Kidney (tissue), 22 donors: ENCODE measurements around the gene POLR1E. TPM values are rescaled to one million over a fixed set of nuclear protein-coding genes. Genes with fewer than 3 reads are reported as not detected.

ENCODE experiments used
- DNase-seq, 5 donors: peaks; one replicate each; pipeline ENCODE4 v3.0.0-alpha.2; 2013 to 2020
- FAIRE-seq: peaks from 2 replicates; lab custom pipeline; 2012; peaks lifted over from hg19 to GRCh38; lab: Jason Lieb, UNC
- H3K27ac ChIP-seq, 2 donors: one replicate each; pipeline ENCODE4 v1.7.0; 2013; ENCODE audit warnings: low read depth in 2 of 2, low read length in 2 of 2, inconsistent platforms in 1 of 2
- H3K27me3 ChIP-seq: one replicate; pipeline ENCODE4 v1.7.1; 2013; ENCODE audit warnings: low read length, inconsistent platforms; ENCODE audit not compliant: control insufficient read depth, insufficient read depth
- H3K36me3 ChIP-seq, 3 donors: one replicate each; pipeline versions ENCODE4 v1.7.0 to v1.7.1; 2013; ENCODE audit warnings: low read length in 3 of 3, control low read depth in 1 of 3, inconsistent platforms in 1 of 3; ENCODE audit not compliant: insufficient read depth in 3 of 3, control insufficient read depth in 2 of 3
- H3K4me1 ChIP-seq, 3 donors: one replicate each; pipeline versions ENCODE4 v1.7.0 to v1.7.1; 2013; ENCODE audit warnings: low read length in 3 of 3, inconsistent platforms in 1 of 3, low read depth in 1 of 3; ENCODE audit not compliant: control insufficient read depth in 2 of 3, insufficient read depth in 2 of 3
- H3K4me3 ChIP-seq, 3 donors: one replicate each; pipeline versions ENCODE4 v1.7.0 to v1.8.1; 2013; ENCODE audit warnings: low read length in 3 of 3, control low read depth in 1 of 3, inconsistent platforms in 1 of 3
- H3K9ac ChIP-seq, 3 donors: one replicate each; pipeline versions ENCODE4 v1.7.0 to v1.7.1; 2013; ENCODE audit warnings: low read length in 3 of 3, control low read depth in 1 of 3, inconsistent platforms in 1 of 3
- H3K9me3 ChIP-seq, 3 donors: one replicate each; pipeline versions ENCODE4 v1.7.0 to v1.7.1; 2013; ENCODE audit warnings: low read length in 3 of 3, control low read depth in 1 of 3, inconsistent platforms in 1 of 3; ENCODE audit not compliant: control insufficient read depth in 2 of 3, insufficient read depth in 1 of 3
- intact Hi-C: fragments of 100-400 bp; cut with DNase I; formaldehyde crosslinking; loops from one replicate; pipeline ENCODE4 v1.11.1; 2022
- long read RNA-seq, 10 donors: library from polyadenylated mRNA in 1 of 10; unstranded in 1 of 10; transcript quantifications; one replicate each; pipeline ENCODE4 v2.0.0 and lab custom pipeline, GENCODE V29; 2021 to 2026
- polyA plus RNA-seq: library from polyadenylated mRNA; stranded (reverse); fragments of 350-450 nt; fragmentation: Illumina TruSeq; extraction: RNeasy Lipid Tissue Mini Kit (QIAGEN cat#74804); gene quantifications from one replicate; pipeline ENCODE4 v1.2.3, GENCODE V29; 2014; ENCODE audit warnings: low read depth, low replicate concordance; ENCODE audit not compliant: insufficient read depth
- total RNA-seq: library from RNA; stranded (reverse); fragmentation: NEBNext Ultra II Directional; extraction: Animal tissue kit (Norgen Biotek cat#: 25700); gene quantifications from one replicate; pipeline ENCODE4 v1.2.1, GENCODE V29; 2021
- TF ChIP-seq, protein P1 (sequence below): IDR thresholded peaks from 3 replicates; pipeline ENCODE4 v1.5.1; 2012; ENCODE audit warnings: mild to moderate bottlenecking, moderate library complexity, borderline replicate concordance; ENCODE audit not compliant: insufficient read depth; ENCODE audit errors: extremely low read depth
- donor health status: control.
- donor health status: control.
- donor health status: control.
- donor health status: control.
- donor health status: control.
- donor health status: DM: yes; HTN: yes; CAD: no.
- donor health status: Normal renal cell carcinoma (clear cell type).

The POLR1E gene, protein sequence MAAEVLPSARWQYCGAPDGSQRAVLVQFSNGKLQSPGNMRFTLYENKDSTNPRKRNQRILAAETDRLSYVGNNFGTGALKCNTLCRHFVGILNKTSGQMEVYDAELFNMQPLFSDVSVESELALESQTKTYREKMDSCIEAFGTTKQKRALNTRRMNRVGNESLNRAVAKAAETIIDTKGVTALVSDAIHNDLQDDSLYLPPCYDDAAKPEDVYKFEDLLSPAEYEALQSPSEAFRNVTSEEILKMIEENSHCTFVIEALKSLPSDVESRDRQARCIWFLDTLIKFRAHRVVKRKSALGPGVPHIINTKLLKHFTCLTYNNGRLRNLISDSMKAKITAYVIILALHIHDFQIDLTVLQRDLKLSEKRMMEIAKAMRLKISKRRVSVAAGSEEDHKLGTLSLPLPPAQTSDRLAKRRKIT
- total RNA-seq (17.2 TPM), polyA plus RNA-seq (8.2 TPM)
- long read RNA-seq, donor 1, partial matches to known transcripts, result 0 of 3 reads
- long read RNA-seq, donor 1, other reads (novel, unspliced or antisense), result 0 of 3 reads
- long read RNA-seq, donor 2, partial matches to known transcripts, result 0 of 3 reads
- long read RNA-seq, donor 2, other reads (novel, unspliced or antisense), result 0 of 3 reads
- long read RNA-seq, donor 3, transcript POLR1E-202 (12 exons, 1,868 nt), result major isoform, 8 of 8 reads
- long read RNA-seq, donor 3, partial matches to known transcripts, result 0 of 8 reads
- long read RNA-seq, donor 3, other reads (novel, unspliced or antisense), result 0 of 8 reads
- long read RNA-seq, donor 4, transcript POLR1E-202 (12 exons, 1,868 nt), result major isoform, 10 of 11 reads
- long read RNA-seq, donor 4, partial matches to known transcripts, result 0 of 11 reads
- long read RNA-seq, donor 4, other reads (novel, unspliced or antisense), result 0 of 11 reads
- long read RNA-seq, donor 5, result 0 reads
- long read RNA-seq, donor 6, partial matches to known transcripts, result 0 of 4 reads
- long read RNA-seq, donor 6, other reads (novel, unspliced or antisense), result 0 of 4 reads
- long read RNA-seq, donor 7, transcript POLR1E-202 (12 exons, 1,868 nt), result major isoform, 6 of 6 reads
- long read RNA-seq, donor 7, partial matches to known transcripts, result 0 of 6 reads
- long read RNA-seq, donor 7, other reads (novel, unspliced or antisense), result 0 of 6 reads
- long read RNA-seq, donor 8, transcript POLR1E-202 (12 exons, 1,868 nt), result major isoform, 7 of 8 reads
- long read RNA-seq, donor 8, partial matches to known transcripts, result 0 of 8 reads
- long read RNA-seq, donor 8, other reads (novel, unspliced or antisense), result 0 of 8 reads
- long read RNA-seq, donor 9, partial matches to known transcripts, result 0 of 2 reads
- long read RNA-seq, donor 9, other reads (novel, unspliced or antisense), result 0 of 2 reads
- long read RNA-seq, donor 10, partial matches to known transcripts, result 0 of 2 reads
- long read RNA-seq, donor 10, other reads (novel, unspliced or antisense), result 0 of 2 reads

DNA sequence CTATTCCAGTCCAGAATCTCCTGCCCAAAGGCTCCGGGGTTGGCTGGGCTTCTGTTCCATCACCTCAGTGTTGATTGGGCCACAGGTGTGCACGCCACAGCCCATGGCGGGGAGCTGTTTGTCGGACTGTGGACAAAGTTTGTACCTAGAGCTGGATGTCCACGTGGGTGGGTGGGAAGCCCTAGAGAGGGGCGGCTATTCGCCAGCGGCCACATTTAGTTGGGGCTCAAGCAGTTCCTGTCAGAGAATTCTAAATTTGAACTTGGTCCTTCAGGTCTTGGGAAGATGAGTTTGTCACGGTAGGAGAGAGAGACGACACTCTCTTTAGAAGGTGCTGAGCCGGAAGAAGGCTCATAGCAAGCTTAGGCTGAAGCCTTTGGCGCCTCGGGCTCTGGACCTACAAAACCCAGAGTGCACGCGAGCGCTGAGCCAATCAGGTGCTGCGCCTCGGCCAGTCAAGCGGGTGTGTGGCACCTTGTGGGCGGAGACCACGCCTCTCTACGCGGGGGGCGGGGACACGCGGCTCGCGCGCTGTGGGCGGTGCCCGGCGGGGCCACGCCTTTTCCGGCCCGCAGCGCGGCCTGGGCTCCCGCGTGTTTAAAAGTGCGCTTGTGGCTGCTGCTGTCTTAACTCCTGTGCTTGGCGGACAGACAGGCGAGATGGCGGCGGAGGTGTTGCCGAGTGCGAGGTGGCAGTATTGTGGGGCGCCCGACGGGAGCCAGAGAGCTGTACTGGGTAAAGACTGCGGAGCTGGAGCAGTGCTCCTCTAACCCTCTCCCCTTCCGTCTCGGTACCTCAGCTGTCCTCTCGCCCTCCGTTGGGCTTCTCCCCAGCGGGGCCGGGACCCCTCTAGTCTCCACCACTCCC lies at the start of gene POLR1E:
Gene POLR1E (plus strand): TSS at position 560 of the 867 bp plus-strand sequence. CDS start 100 bp downstream, at position 660.
- intact Hi-C loops, result no loop called here
- peaks cover 0 to 2% (median 0%) of the 10 kb centered on the region in 3 donors for H3K36me3 ChIP-seq
- DNase-seq (peak; percentile 94 to 98 (median 96)), FAIRE-seq (no peak)
- peak within 1 kb of the TSS; percentile 32 to 43 for H3K27ac ChIP-seq
- TF ChIP-seq, protein P1, sequence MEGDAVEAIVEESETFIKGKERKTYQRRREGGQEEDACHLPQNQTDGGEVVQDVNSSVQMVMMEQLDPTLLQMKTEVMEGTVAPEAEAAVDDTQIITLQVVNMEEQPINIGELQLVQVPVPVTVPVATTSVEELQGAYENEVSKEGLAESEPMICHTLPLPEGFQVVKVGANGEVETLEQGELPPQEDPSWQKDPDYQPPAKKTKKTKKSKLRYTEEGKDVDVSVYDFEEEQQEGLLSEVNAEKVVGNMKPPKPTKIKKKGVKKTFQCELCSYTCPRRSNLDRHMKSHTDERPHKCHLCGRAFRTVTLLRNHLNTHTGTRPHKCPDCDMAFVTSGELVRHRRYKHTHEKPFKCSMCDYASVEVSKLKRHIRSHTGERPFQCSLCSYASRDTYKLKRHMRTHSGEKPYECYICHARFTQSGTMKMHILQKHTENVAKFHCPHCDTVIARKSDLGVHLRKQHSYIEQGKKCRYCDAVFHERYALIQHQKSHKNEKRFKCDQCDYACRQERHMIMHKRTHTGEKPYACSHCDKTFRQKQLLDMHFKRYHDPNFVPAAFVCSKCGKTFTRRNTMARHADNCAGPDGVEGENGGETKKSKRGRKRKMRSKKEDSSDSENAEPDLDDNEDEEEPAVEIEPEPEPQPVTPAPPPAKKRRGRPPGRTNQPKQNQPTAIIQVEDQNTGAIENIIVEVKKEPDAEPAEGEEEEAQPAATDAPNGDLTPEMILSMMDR, result no peak
- no peaks in the 10 kb centered on the region for H3K9me3 ChIP-seq
- H3K4me1 ChIP-seq, result peaks cover 0 to 20% (median 4%) of the 10 kb centered on the region in 3 donors
- H3K4me3 ChIP-seq, result peak within 1 kb of the TSS; percentile 78 to 94 (median 86)
- peak within 1 kb of the TSS; percentile 51 to 98 (median 90) for H3K9ac ChIP-seq
- H3K27me3 ChIP-seq, result no peaks in the 10 kb centered on the region

DNA sequence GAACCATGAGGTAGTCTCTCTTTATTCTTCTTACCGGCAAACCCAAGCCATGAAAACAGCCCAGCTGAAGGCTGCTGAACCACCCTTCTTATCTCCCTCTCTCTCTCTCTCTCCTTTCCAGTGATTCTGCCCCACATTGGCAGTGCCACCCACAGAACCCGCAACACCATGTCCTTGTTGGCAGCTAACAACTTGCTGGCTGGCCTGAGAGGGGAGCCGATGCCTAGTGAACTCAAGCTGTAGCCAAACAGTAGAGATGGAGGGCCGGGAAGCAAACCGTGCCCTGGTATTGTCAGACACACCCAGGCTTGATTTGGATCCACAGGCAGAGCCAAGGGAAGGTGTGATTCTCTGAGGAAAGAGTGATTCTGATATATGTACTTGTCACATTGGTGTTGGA lies 49.2 kb upstream of the POLR1E start:
- H3K4me3 ChIP-seq, result no peak overlapping the region
- H3K9me3 ChIP-seq, result no peaks in the 10 kb centered on the region
- H3K36me3 ChIP-seq, result peaks cover 10 to 78% (median 39%) of the 10 kb centered on the region in 3 donors
- no peak overlapping the region for H3K27ac ChIP-seq
- DNase-seq (no peak), FAIRE-seq (no peak)
- no peak overlapping the region for H3K9ac ChIP-seq
- TF ChIP-seq, protein P1, result no peak
- intact Hi-C loops, result no loop called here
- peaks cover 0 to 17% (median 12%) of the 10 kb centered on the region in 3 donors for H3K4me1 ChIP-seq
- no peaks in the 10 kb centered on the region for H3K27me3 ChIP-seq
